Measurements from ENCODE around the gene TGFBR2.
"Not testable (repeated sequence)": the region's sequence is repeated elsewhere in the genome, so short reads cannot be mapped to it uniquely, and the experiment has no call there.

The TGFBR2 gene

DNA sequence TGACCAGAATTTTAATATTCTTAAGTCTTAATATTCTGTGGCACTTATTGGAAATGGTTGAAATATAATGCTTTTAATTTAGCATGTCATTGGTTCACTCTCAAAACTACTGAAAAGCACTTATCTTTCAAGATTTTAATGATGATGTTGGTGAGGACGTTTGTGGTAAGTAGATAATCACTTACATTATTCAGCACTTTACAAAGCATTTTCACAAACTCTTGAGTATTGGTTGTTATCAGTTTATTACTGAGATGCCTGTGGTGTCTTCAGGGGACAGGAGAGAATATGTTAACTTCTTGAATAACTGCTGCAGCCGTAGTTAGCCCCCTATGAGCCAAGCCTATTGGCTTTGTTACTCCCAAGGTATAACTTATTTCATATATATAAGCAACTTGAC is 15.2 kb downstream of the TGFBR2 start:
- no peaks in the 10 kb centered on the region for H3K9me3 ChIP-seq (ENCODE audit: severe bottlenecking)
- H3K36me3 ChIP-seq, result no peaks in the 10 kb centered on the region
- H3K27me3 ChIP-seq (ENCODE audit: insufficient read depth, low read depth, severe bottlenecking), result no peaks in the 10 kb centered on the region
- H3K4me3 ChIP-seq (ENCODE audit: low read depth, low read length), result no peak overlapping the region
- no peak for TF ChIP-seq CTCF (IDR thresholded peaks at IDR 0.05; ENCODE audit: low read depth, low read length)
- no peak overlapping the region for H3K27ac ChIP-seq
- DNase-seq, result no peak

DNA sequence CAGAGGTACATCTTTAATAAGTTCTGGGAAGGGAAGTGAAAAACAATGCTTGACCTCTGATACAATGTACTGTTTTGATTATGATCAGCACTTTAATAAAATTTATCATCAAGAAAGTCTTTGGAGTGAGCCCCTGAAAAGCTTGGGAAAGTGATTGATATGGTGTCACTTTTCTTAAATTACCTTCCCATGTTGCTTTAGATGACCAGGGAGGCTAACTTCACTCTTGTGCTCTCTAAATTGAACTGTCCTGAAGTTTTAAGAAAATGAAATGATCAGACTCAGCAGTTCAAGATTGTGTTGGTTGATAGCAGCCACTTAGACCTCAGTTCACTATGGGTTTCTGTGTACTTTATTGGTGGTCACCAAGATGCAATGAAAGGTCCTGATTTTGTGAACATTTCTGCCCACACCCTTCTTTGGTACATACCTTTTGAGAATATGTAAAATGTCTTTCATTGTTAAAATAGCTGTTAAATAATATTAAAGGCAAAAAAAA is 15.7 kb downstream of the TGFBR2 start:
- TF ChIP-seq CTCF (IDR thresholded peaks at IDR 0.05; ENCODE audit: low read depth, low read length), result no peak
- Histone ChIP-seq H3K27ac (no peak overlapping the region), H3K9me3 (ENCODE audit: severe bottlenecking) (no peaks in the 10 kb centered on the region), H3K27me3 (ENCODE audit: insufficient read depth, low read depth, severe bottlenecking) (no peaks in the 10 kb centered on the region), H3K36me3 (no peaks in the 10 kb centered on the region), H3K4me3 (ENCODE audit: low read depth, low read length) (no peak overlapping the region)
- no peak for DNase-seq

DNA sequence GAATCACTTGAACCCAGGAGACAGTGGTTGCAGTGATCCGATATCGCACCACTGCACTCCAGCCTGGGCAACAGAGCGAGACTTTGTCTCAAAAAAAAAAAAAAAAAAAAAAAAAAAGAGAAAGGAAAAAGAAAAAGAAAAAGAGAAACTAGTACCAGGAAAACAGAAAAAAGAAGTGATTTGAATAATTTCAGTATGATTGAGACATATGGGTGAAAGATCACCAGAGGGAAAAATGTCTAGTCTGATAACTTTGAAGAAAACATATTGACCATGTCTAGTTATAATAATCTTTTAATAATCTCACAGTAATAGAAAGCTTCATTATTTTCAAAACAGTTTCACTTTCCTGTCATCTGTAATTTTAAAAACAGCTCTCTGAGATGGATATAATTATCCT is 16.4 kb downstream of the TGFBR2 start:
- H3K4me3 ChIP-seq (ENCODE audit: low read depth, low read length), result no peak overlapping the region
- H3K27me3 ChIP-seq (ENCODE audit: insufficient read depth, low read depth, severe bottlenecking), result no peaks in the 10 kb centered on the region
- no peak overlapping the region for H3K27ac ChIP-seq
- no peaks in the 10 kb centered on the region for H3K36me3 ChIP-seq
- TF ChIP-seq CTCF (IDR thresholded peaks at IDR 0.05; ENCODE audit: low read depth, low read length), result no peak
- no peaks in the 10 kb centered on the region for H3K9me3 ChIP-seq (ENCODE audit: severe bottlenecking)
- no peak for DNase-seq

GRCh38 chr3:30623351-30623750 is 16.9 kb downstream of the TGFBR2 start:
- Histone ChIP-seq H3K4me3 (ENCODE audit: low read depth, low read length) (no peak overlapping the region), H3K9me3 (ENCODE audit: severe bottlenecking) (no peaks in the 10 kb centered on the region), H3K36me3 (no peaks in the 10 kb centered on the region), H3K27me3 (ENCODE audit: insufficient read depth, low read depth, severe bottlenecking) (no peaks in the 10 kb centered on the region), H3K27ac (no peak overlapping the region)
- DNase-seq, result no peak
- no peak for TF ChIP-seq CTCF (IDR thresholded peaks at IDR 0.05; ENCODE audit: low read depth, low read length)

DNA sequence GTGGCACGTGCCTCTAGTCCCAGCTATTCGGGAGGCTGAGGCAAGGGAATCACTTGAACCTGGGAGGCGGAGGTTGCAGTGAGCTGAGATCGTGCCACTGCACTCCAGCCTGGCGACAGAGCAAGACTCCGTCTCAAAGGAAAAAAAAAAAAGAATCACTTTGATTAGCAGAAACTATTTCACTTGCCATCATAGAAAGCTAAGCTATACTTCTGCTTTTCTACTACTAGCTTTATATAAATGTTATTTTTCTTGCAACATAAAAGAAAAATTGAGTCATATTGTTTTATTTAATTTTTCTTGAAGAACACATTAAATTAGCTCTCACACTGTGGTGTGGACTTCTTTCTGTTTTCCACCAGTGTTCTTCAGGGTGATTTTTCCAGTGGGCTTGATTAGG is 18.1 kb downstream of the TGFBR2 start:
- H3K9me3 ChIP-seq (ENCODE audit: severe bottlenecking); H3K4me3 ChIP-seq (ENCODE audit: low read depth, low read length); H3K36me3 ChIP-seq; H3K27ac ChIP-seq; DNase-seq; H3K27me3 ChIP-seq (ENCODE audit: insufficient read depth, low read depth, severe bottlenecking): not testable (repeated sequence)

DNA sequence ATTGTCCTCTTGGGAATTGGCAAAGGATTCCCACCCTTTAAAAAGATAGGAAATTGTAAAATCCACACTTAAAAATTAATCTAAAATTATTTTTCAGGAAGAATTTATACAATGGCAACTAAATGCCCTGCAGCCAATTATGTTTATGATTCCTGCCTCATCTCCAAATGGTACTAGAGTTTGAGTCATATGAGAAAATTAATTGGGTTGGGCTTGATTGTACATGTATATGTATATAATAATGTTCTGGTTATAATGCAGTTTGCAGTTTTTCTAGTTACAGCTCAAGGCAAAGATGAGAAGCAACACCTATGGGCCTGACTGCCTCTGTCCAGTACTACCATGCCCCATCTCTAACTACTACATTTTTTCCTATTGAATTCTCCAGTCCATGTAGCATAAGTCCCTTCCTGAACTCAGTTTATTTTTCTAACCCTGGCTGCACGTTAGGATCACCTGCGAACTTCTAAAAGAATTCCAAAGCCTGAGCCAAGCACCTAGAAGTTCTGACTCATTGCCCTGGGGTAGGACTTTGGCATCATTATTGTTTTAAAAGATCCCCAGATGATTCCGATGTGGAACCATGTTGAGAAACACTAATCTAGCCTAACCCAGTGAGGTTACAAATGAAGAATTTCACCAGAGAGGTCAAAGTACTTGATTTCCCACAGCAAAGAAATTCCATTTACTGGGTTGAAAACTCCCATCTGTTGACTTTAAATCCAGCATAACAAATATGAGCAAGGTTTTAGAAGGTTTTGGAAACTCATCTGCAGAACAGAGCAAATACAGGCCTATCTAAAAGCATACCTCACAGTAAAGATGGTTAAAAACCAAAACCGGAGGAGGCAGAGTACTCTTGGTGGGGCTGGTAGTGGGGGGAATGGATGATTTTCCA is 19.4 kb downstream of the TGFBR2 start:
- Histone ChIP-seq H3K27me3 (ENCODE audit: insufficient read depth, low read depth, severe bottlenecking) (no peaks in the 10 kb centered on the region), H3K36me3 (no peaks in the 10 kb centered on the region), H3K27ac (no peak overlapping the region), H3K4me3 (ENCODE audit: low read depth, low read length) (no peak overlapping the region), H3K9me3 (ENCODE audit: severe bottlenecking) (no peaks in the 10 kb centered on the region)
- no peak for DNase-seq
- TF ChIP-seq CTCF (IDR thresholded peaks at IDR 0.05; ENCODE audit: low read depth, low read length), result no peak

Measured in WERI-Rb-1 (cell line).